GM19468 (cell line): ENCODE results near the gene SVIL.

Experiments
- ATAC-seq: cut with Tn5 transposase; IDR thresholded peaks from one replicate; pipeline ENCODE4 v1.9.1; 2021; ENCODE audit warnings: mild to moderate bottlenecking, moderate library complexity, moderate number of reproducible peaks; ENCODE audit not compliant: unreplicated experiment; ENCODE audit errors: extremely low read depth

The SVIL gene

GRCh38 chr10:29408847-29409240, 225.9 kb downstream of the SVIL start:
- no peak for ATAC-seq
